Measurements from ENCODE around the gene ACSL3. TPM values are rescaled to one million over a fixed set of nuclear protein-coding genes. Genes with fewer than 3 reads are reported as not detected.

The ACSL3 gene
- total RNA-seq, 1 experiment from 2014 or later, result 100 TPM

GRCh38 chr2:222835823-222836151 is 25.0 kb upstream of the ACSL3 start:
- ATAC-seq (no peak), DNase-seq (ENCODE audit: low spot score) (no peak)
- Mint-ChIP-seq H3K27me3 (ENCODE audit: low read depth) (no peaks in the 10 kb centered on the region), H3K36me3 (no peaks in the 10 kb centered on the region), H3K9me3 (peaks cover 6% of the 10 kb centered on the region; the same call in 1 of the 2 replicates), H3K27ac (no peak overlapping the region), H3K4me1 (no peaks in the 10 kb centered on the region), H3K4me3 (no peak overlapping the region)
- ChIA-PET CTCF (interaction anchor here (1.0 to 1.1 kb wide), 3 partner anchors 28 to 145 kb away, joined by 3 to 7 read pairs (median 3); no protein-coding TSS in a partner anchor), POLR2A (no interaction called here)
- TF ChIP-seq, protein P1, sequence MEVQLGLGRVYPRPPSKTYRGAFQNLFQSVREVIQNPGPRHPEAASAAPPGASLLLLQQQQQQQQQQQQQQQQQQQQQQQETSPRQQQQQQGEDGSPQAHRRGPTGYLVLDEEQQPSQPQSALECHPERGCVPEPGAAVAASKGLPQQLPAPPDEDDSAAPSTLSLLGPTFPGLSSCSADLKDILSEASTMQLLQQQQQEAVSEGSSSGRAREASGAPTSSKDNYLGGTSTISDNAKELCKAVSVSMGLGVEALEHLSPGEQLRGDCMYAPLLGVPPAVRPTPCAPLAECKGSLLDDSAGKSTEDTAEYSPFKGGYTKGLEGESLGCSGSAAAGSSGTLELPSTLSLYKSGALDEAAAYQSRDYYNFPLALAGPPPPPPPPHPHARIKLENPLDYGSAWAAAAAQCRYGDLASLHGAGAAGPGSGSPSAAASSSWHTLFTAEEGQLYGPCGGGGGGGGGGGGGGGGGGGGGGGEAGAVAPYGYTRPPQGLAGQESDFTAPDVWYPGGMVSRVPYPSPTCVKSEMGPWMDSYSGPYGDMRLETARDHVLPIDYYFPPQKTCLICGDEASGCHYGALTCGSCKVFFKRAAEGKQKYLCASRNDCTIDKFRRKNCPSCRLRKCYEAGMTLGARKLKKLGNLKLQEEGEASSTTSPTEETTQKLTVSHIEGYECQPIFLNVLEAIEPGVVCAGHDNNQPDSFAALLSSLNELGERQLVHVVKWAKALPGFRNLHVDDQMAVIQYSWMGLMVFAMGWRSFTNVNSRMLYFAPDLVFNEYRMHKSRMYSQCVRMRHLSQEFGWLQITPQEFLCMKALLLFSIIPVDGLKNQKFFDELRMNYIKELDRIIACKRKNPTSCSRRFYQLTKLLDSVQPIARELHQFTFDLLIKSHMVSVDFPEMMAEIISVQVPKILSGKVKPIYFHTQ (CRISPR knock-in tag; IDR thresholded peaks at IDR 0.05), result no peak
- no peak for TF ChIP-seq ATF1 (CRISPR knock-in tag; IDR thresholded peaks at IDR 0.05)
- TF ChIP-seq ZMAT4 (CRISPR knock-in tag; IDR thresholded peaks at IDR 0.05), result no peak
- TF ChIP-seq, protein P2, sequence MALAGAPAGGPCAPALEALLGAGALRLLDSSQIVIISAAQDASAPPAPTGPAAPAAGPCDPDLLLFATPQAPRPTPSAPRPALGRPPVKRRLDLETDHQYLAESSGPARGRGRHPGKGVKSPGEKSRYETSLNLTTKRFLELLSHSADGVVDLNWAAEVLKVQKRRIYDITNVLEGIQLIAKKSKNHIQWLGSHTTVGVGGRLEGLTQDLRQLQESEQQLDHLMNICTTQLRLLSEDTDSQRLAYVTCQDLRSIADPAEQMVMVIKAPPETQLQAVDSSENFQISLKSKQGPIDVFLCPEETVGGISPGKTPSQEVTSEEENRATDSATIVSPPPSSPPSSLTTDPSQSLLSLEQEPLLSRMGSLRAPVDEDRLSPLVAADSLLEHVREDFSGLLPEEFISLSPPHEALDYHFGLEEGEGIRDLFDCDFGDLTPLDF (CRISPR knock-in tag; IDR thresholded peaks at IDR 0.05), result no peak
- no peak for TF ChIP-seq ZNF121 (CRISPR knock-in tag; IDR thresholded peaks at IDR 0.05)
- TF ChIP-seq GABPB1 (CRISPR knock-in tag; IDR thresholded peaks at IDR 0.05), result no peak
- no peak for TF ChIP-seq FOXK1 (CRISPR knock-in tag; IDR thresholded peaks at IDR 0.05)
- TF ChIP-seq USF1 (CRISPR knock-in tag; IDR thresholded peaks at IDR 0.05), result no peak
- TF ChIP-seq NR2C2 (CRISPR knock-in tag; IDR thresholded peaks at IDR 0.05), result no peak
- no peak for TF ChIP-seq ZNF263 (CRISPR knock-in tag; IDR thresholded peaks at IDR 0.05; ENCODE audit: low read depth)
- TF ChIP-seq NR3C1 (CRISPR knock-in tag; conservative IDR thresholded peaks at IDR 0.05; ENCODE audit: low read depth), result no peak
- no peak for TF ChIP-seq TP53 (CRISPR knock-in tag; IDR thresholded peaks at IDR 0.05)
- TF ChIP-seq, protein P3, sequence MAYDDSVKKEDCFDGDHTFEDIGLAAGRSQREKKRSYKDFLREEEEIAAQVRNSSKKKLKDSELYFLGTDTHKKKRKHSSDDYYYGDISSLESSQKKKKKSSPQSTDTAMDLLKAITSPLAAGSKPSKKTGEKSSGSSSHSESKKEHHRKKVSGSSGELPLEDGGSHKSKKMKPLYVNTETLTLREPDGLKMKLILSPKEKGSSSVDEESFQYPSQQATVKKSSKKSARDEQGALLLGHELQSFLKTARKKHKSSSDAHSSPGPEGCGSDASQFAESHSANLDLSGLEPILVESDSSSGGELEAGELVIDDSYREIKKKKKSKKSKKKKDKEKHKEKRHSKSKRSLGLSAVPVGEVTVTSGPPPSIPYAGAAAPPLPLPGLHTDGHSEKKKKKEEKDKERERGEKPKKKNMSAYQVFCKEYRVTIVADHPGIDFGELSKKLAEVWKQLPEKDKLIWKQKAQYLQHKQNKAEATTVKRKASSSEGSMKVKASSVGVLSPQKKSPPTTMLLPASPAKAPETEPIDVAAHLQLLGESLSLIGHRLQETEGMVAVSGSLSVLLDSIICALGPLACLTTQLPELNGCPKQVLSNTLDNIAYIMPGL (CRISPR knock-in tag; IDR thresholded peaks at IDR 0.05), result no peak
- no peak for TF ChIP-seq FOXJ3 (CRISPR knock-in tag; IDR thresholded peaks at IDR 0.05; ENCODE audit: borderline replicate concordance)
- TF ChIP-seq RELA (CRISPR knock-in tag; IDR thresholded peaks at IDR 0.05; ENCODE audit: borderline replicate concordance), result no peak
- TF ChIP-seq ZNF396 (CRISPR knock-in tag; IDR thresholded peaks at IDR 0.05; ENCODE audit: borderline replicate concordance), result no peak

GRCh38 chr2:222837643-222838056 is 23.2 kb upstream of the ACSL3 start:
- Mint-ChIP-seq H3K9me3 (peaks cover 6% of the 10 kb centered on the region; the same call in 1 of the 2 replicates), H3K27me3 (ENCODE audit: low read depth) (no peaks in the 10 kb centered on the region), H3K4me3 (no peak overlapping the region), H3K4me1 (no peaks in the 10 kb centered on the region), H3K36me3 (no peaks in the 10 kb centered on the region), H3K27ac (no peak overlapping the region)
- DNase-seq (ENCODE audit: low spot score) (no peak), ATAC-seq (no peak)
- ChIA-PET CTCF (interaction anchor here (1.3 kb wide), 1 partner anchor 41 kb away, joined by 5 read pairs; no protein-coding TSS in a partner anchor), POLR2A (no interaction called here)
- TF ChIP-seq ZNF138 (CRISPR knock-in tag; conservative IDR thresholded peaks at IDR 0.05), result no peak
- TF ChIP-seq RELA (CRISPR knock-in tag; IDR thresholded peaks at IDR 0.05; ENCODE audit: borderline replicate concordance), result no peak
- TF ChIP-seq, protein P4, sequence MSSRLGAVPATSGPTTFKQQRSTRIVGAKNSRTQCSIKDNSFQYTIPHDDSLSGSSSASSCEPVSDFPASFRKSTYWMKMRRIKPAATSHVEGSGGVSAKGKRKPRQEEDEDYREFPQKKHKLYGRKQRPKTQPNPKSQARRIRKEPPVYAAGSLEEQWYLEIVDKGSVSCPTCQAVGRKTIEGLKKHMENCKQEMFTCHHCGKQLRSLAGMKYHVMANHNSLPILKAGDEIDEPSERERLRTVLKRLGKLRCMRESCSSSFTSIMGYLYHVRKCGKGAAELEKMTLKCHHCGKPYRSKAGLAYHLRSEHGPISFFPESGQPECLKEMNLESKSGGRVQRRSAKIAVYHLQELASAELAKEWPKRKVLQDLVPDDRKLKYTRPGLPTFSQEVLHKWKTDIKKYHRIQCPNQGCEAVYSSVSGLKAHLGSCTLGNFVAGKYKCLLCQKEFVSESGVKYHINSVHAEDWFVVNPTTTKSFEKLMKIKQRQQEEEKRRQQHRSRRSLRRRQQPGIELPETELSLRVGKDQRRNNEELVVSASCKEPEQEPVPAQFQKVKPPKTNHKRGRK (CRISPR knock-in tag; IDR thresholded peaks at IDR 0.05; ENCODE audit: borderline replicate concordance), result no peak
- TF ChIP-seq, protein P5, sequence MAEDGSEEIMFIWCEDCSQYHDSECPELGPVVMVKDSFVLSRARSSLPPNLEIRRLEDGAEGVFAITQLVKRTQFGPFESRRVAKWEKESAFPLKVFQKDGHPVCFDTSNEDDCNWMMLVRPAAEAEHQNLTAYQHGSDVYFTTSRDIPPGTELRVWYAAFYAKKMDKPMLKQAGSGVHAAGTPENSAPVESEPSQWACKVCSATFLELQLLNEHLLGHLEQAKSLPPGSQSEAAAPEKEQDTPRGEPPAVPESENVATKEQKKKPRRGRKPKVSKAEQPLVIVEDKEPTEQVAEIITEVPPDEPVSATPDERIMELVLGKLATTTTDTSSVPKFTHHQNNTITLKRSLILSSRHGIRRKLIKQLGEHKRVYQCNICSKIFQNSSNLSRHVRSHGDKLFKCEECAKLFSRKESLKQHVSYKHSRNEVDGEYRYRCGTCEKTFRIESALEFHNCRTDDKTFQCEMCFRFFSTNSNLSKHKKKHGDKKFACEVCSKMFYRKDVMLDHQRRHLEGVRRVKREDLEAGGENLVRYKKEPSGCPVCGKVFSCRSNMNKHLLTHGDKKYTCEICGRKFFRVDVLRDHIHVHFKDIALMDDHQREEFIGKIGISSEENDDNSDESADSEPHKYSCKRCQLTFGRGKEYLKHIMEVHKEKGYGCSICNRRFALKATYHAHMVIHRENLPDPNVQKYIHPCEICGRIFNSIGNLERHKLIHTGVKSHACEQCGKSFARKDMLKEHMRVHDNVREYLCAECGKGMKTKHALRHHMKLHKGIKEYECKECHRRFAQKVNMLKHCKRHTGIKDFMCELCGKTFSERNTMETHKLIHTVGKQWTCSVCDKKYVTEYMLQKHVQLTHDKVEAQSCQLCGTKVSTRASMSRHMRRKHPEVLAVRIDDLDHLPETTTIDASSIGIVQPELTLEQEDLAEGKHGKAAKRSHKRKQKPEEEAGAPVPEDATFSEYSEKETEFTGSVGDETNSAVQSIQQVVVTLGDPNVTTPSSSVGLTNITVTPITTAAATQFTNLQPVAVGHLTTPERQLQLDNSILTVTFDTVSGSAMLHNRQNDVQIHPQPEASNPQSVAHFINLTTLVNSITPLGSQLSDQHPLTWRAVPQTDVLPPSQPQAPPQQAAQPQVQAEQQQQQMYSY (CRISPR knock-in tag; IDR thresholded peaks at IDR 0.05), result no peak
- TF ChIP-seq ZNF219 (CRISPR knock-in tag; IDR thresholded peaks at IDR 0.05; ENCODE audit: borderline replicate concordance), result no peak
- no peak for TF ChIP-seq ATF3 (CRISPR knock-in tag; conservative IDR thresholded peaks at IDR 0.05)
- no peak for TF ChIP-seq ZMAT4 (CRISPR knock-in tag; IDR thresholded peaks at IDR 0.05)
- no peak for TF ChIP-seq ZNF317 (CRISPR knock-in tag; IDR thresholded peaks at IDR 0.05; ENCODE audit: borderline replicate concordance, low read depth)
- no peak for TF ChIP-seq ZNF121 (CRISPR knock-in tag; IDR thresholded peaks at IDR 0.05)

Data from WTC11 (cell line).